Measurements from ENCODE around the gene CMTM6.
"Not testable (repeated sequence)": the region's sequence is repeated elsewhere in the genome, so short reads cannot be mapped to it uniquely, and the experiment has no call there.

The CMTM6 gene

DNA sequence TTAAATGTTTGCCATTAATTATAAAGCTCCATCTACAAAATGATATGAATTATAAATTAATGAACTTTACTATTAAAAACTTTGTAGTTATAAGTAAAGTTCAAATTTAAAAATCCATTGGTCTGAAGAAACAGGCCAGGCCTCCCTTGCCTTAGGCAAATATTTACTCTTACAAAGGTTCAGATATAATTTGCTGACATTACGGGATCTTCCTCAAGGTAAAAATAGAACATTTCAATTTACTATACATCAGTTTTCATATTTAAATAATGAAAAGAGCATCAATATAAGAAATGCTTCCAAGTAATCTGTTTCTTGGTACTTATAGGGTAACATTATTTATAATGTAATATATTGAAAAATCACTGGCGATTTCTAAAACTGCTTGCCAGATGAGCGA is 3.7 kb downstream of the CMTM6 start:
- DNase-seq: no peak

DNA sequence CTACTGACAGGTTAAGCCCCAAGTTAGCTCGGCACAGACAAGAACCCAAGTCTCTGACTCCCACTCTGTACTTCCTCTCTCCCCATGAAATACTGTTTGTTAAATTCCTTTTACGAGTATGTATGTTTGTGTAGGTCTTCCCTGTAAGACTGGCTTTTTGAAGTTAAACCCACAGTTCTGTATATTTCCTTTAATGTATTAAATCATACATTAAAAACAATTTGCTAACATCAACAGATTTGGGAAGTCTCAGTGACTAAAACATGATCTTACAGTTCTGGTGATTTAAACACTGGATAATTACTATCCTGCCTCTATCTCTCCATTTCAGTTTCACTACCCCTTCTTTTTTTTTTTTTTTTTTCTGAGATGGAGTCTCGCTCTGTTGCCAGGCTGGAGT is 4.4 kb downstream of the CMTM6 start:
- no peak for DNase-seq

DNA sequence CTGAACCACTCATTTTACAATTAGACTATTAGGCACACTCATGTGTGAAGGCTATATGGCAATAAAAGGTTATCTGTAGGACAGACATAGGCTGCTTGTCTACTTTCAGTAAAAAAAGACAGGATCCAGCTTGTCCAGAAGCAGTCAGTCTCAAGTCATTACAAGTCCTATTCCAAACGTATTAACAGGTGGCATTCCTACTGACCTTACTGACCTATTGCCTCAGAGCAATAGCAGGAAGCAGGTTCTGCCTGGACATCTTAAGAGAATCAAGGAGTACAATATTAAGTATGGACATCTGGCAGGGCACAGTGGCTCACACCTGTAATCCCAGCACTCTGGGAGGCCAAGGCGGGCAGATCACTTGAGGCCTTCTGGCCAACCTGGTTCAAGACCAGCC is 7.0 kb downstream of the CMTM6 start:
- DNase-seq: no peak

DNA sequence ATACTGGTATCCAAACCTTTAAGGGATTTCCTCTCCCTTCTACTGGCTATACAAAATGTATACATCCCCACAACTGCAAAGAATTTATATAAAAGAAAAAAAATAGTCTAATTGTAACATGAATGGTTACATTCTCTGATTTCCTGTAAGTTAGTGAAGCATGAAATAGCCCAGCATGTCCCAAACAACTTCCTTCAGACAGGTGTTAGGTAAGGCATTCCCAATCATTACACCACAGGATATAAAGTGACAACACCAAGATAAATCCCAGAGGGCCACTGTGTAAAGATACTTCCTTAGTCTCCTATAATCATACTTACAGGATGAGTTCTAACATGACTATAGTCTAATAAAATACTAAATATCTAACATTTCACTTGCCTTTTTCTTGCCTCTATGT is 7.6 kb downstream of the CMTM6 start:
- DNase-seq: no peak

DNA sequence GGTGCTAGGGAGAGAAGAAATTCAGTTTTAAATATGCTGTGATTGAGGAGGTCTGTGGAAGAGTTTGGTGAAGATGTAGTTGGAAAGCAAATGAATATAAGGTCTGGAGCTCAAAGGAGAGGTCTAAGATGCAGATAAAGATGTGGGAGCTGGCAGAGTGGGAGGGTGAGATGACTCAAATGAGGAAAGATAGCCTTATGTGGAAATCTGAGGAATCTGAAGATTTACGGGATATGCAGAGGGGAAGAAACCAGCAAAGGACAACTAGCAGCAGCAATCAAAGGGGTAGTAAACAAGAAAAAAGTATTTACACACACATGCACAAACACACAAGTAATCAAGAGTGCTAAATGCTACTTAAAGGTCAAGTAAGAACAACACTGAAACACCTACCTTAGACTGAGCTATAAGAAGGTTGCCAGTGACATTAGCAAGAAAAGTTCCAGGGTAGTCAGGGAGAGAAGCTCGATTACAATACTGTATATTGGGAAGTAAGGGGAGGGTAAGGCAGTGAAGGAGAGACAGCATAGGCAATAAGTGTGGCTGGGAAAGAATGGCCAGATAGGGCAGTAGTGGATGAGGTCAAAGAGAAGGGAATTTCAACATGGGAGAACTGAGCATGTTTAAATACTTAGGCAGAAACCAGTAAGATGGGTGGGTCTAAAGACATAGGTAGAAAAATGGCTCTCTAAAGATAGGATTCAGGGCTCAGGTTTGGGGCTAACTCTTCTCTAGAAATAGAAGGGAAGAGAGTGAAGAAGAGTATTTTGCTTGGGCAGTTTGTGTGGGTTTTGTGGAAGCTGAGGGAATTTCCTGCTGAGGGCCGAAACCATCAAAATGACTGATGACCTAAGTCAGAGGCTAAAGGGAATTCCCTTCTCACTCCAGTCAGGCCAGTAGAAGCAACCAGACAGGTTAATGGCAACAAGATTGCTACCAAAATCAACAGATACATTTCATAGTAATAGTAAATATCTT is 8.9 kb downstream of the CMTM6 start:
- DNase-seq: no peak

DNA sequence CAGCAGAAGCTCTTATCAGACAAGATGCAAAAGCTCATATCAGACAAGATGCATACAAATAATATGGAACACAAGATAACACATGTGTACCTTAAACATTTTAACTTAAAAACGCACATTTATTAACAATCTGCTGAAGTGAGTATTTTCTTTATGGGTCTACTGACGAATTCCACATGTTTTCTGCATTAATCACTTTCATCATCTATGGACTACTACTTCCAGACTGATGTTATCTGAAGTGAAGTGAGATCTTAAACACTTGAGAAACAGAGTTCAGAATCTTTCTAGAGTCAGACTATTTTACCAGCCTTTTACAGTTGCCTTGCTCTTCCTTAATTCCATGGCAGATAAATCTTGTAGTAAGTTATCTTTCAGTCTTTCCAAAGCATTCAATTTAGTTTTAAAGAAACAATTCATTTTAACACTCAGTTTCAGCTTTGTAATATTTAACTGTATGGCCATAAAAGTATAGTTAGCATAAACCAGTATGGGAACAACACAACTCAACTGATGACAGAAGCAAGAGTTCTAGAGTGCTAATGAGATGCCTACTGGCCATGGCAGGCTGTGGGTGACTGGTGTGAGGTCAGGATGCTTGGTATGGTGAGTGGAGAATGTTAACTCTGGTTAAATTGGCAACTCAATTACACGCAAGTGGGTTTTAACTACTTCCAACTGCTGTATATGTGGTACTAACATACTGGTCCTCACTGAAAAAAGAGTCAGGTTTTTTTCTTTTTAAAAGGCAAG is 9.8 kb downstream of the CMTM6 start:
- no peak for DNase-seq

DNA sequence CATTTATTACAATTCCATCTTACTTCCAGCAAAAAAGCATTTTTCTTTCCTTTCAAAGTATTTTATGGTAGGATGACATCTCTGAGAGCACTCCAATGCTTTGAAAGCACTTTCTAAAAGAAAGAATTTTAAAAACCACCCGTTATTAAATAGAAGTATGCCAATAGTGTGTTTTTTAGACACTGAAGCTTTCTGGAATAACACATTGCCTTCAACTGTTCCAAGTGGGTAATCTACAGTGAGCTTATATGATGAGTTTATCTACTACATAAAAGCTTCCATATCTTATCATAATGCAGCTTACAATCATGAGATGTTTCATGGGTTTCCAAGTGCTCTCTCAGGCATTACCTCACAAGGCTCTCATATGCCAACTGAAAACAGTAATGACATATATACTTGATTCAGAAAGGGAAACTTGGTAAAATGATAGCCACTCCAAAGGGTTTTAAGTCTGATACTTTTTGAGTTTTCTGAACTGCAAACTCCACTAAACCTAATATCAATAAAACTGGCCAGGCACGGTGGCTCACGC is 14.1 kb downstream of the CMTM6 start:
- DNase-seq: no peak

DNA sequence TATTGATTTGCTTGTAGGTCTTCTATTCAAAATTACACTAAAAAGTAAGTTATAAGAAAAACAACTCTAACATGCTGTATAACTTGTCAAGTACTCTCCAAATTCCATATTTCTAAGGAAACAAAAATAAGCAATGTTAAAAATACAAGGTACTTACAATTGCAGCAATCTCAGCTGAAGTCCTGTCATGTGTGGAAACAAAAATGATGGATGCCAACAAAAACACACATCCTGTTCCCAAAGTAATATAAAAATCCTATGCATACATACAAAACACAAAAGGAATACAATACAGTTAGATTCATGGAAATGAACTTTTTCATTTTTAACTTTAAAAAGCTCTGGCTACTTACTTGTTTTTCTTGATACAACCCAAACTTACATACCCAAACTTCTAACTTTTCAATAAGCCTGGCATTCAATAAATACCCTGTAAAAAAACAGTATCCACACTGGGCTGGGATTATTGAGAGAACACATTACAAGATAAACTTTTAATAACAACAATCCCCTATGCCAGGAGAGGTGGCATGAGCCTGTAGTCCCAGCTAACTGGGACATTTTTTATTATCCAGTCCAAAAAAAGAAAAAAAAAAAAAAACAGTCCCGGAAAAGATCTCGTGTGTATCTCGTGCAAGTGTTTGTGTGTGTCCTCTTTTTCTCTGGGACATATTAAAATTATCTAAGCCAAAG is 14.7 kb downstream of the CMTM6 start:
- DNase-seq: no peak

DNA sequence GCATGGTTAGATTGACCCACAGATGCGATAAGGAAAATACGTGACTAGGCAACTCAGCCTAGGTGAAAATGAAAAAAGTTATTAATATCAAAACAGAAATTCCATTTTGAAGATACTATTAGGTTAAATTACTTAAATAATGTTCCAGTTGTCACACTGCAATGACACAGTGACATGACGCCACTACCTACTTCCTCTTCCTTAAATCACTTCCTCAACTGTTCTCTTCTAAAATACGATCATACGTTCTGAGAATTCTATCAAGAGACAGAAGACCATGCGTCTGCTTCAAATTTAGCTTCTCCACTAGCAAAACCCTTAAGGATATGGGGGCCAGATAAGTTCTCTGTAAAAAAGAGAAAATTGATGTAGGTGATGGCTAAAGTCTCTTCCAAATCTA is 18.2 kb downstream of the CMTM6 start:
- DNase-seq: peak; percentile 79

DNA sequence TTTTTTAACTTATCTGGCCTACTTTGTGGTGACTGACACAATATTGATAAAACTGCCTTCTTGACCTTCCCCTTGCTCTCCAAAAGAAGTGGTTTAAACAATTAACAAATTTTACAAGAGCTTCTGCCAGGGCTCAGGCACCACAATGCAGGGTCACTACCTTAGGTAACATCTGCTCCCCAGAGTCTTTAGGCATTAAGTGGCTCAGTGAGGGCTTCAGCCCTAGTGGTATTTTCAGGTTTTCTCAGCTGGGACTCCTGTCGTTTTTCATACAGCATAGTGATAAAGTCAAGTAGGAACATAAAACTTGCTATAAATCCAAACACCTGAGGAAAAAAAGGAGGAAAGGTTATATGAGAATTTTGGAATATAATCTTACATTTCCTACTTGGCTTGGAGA is 18.9 kb downstream of the CMTM6 start:
- DNase-seq: no peak

DNA sequence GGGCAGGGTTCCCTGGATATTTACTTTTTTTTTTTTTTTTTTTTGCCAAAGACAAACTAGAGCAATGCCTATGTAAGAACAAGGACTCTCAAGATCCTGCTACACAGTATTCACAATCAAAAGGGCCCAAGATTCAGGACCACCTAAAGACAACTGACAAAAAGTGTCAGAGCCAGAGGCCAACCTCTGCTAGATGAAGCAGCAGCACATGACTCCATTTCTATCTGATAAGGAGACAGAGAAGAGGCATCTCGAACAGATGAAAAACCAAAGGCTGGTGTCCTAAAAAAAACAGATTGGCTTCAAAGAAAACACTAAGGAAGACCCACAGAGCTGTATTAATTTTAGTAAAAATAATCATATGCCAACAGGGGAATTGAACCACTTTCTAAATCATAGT is 20.0 kb downstream of the CMTM6 start:
- DNase-seq: no peak

DNA sequence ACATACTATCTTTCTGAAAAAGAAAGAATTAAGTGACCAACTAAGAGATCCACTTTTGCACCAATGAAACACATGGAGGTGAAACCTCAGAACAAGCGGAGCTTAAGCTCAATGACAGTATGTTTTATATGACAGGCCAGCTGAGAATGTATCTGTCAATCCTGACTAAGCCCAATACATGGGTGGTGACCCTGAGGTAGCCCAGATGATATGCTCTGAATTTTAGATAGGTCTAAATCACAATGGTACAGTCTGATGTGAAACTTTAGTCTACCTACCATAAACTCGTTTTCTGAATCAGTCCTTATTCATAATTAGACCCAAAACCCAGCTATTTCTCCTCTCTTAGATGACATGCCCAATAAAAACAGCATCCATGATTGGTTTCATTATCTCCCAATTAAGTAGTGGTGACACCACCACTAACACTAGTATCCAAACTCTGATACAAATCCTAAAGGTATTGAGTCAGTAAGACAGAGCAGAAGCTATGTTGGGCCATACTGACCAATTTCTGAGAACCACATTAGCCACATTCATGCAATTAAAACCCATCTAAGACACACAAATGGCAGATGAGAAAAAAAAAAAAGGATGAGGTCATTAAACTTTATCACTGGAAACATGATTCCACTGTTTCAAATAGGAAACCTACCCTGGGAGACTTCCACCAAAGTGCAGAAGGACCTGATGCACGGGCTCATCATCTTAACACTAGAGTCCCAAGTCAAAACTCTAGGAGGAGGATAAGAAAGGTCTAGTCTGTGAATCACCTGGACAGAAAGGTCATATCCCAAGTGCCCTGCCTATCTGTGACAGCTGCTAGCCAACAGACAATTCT is 20.6 kb downstream of the CMTM6 start:
- no peak for DNase-seq

DNA sequence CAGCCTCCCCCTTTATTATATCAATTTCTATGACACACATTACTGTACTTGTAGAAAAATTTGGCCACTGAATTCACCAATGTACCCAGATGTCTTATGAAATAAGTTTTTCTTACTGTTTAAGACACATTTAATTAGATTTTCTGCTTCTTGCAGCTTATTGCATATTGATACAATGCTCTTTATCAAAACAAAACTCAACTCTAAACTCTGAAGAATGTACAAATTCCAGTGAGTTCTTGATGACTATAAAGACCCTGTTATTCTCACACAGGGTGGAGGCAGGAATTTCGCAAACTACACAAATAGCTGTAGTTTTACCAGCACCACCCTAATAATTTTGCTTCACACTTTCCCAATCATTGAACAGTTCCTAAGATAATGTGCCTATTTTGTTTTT is 22.0 kb downstream of the CMTM6 start:
- DNase-seq: no peak

DNA sequence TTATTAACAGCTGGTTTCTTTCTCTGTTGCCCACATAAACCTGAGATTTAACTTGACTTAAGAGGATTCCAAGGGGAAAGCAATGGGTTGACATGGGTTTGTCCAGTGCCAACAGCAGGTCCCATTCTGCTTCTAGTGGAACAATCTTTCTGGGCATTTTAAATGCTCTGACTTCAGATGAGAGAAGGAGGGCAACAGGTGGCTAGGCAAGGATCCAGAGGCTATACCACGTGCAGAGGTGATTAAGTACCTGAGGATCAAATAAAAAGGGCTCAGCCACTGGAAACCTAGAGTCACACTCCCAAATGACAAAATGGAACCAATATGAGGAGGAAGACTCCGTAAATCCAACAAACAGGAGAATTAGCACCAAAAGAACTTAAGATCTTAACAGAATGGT is 28.5 kb downstream of the CMTM6 start:
- no peak for DNase-seq

DNA sequence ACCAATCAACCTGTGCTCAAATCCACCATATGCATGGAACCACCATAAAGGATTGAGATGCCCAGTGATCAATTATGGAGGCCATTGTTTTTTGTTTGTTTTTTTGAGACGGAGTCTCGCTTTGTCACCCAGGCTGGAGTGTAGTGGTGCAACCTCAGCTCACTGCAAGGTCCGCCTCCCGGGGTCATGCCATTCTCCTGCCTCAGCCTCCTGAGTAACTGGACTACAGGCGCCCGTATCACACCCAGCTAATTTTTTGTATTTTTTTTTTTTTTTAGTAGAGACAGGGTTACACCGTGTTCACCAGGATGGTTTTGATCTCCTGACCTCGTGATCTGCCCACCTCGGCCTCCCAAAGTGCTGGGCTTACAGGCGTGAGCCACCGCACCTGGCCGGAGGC is 30.5 kb downstream of the CMTM6 start:
- DNase-seq: not testable (repeated sequence)

DNA sequence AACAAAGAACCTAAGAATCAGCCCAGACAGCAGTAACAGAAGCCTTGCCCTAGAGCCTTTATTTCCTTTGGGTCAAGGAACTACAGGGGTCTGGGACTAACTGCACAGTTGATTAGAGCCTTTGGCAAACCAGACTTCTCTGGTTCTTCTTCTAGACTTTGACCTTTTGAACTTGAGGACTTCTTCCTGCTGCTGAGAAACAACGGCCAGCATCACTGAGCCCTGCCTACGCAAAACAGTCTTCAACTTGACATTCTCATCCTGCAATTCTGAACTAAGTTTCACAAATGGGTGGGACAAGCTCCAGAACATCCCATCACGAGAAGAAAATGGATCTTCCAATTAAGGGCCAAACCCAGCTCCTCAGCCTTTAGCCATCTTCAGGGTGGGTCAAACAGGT is 31.4 kb downstream of the CMTM6 start:
- DNase-seq: no peak

DNA sequence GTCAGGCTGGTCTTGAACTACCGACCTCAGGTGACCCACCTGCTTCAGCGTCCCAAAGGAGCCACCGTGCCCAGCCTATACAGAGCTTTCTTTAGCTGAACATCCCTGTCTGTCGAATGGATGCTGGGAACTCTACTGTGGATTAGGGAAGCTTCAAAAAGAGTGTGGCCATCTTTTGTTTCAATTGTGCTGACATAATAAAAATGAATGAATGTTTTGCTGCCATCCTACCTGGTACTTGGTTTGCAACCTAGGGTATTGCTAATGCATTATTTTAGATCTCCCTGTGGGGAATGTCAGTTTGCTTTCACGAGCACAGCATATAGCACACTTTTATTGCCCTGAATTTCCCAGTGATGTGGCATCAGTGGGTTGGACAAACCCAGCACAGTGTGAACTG is 32.3 kb downstream of the CMTM6 start:
- DNase-seq: no peak

DNA sequence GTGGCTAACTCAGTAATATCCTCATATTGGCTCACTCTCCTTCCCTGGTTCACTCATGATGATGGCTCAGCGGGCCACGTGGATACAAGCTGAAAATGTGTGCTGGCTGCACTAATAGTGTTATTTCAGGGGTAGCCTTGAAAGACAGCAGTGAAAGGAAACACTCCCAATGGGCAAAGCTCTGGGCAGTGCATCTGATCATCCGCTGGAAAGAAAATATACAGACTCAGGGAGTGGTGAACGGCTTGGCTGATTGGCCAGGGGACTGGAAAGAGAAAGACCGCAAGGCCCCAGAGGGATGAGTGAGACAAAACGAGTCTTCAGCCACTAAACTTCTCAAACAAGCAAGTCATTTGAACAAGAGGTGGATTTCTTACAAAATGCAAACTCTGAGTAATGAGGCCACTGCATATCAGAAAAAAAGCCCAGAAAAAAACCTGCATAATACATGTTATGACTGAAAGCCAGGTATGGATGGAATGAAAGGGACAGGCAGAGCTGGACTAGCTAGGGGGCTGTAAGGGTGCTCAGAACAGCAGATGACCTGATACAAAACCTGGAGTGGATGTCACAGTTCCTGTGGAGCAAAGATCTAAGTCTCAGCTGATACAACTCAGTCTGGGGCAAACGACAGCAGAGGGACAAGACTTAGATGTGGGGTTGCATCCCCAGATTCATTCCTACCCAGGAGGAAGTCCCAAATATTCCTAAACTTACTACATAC is 33.3 kb downstream of the CMTM6 start:
- no peak for DNase-seq

DNA sequence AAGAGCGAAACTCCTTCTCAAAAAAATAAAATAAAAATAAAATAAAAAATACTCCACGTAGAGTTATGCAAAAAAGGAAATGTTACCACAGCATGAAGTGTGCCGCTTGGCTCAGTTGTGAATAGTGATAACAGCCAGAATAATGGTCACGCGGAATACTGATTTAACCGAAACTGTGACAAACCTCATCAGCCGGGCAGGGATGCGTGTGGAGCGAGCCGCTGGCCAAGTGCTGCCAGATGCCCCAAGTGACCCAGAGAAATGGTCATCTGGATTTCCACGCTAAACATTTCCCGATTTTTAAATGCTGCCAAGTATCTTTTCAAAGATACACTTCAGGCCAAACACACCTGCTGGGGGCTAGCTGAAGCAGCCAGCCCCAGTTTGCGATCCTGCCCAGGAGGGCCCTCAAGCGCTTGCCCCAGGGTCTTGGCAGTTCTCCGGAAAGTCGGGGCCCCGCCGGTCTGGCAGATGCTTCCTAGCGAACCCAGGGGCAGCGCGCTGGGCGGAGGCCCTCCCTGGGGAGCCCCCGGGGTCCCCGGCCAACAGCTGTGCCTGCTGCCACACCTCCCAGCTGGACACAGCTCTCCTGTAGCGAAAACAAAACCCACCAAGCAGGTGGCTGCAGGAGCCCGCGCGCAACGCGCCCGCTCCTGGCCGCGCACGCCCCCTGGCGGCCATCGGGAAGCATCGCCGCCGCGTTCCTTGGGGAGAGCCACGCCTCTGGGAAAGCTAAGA is 35.1 kb downstream of the CMTM6 start:
- peak; percentile 63 to 64 for DNase-seq

DNA sequence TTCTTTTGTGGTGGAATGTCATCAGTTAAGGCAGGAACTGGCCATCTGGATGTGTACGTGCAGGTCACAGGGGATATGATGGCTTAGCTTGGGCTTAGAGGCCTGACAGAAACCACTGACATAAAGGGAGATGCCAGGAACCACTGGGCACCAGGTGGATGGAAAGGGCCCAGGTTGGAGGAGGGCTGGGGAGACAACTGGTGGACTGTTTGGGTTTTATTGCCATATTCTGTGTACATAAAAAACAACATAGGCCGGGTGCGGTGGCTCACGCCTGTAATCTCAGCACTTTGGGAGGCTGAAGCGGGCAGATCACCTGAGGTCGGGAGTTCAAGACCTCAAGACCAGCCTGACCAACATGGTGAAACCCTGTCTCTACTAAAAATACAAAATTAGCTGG is 35.8 kb downstream of the CMTM6 start:
- DNase-seq: not testable (repeated sequence)

DNA sequence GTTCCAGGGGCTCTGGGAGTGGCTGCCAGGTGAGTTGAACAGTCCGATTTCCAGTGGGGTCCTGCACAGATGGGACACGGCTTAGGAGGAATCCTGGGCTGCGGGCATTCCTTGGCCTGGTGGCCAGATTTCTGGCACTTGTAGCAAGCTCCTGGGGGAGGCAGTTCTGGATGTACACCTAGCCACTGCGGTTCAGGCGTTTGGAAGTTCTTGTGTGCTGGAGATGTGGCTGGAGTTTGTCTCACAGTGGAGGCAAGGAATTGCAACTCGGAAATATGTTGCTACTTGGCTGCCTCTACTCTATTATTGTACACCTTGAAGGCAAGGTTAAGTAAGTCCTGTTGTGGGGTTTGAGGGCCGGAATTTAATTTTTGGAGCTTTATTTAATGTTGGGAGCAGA is 37.9 kb downstream of the CMTM6 start:
- DNase-seq: not testable (repeated sequence)
